SHP77 (cell line): ENCODE measurements around the gene WDR90.

Experiments used
- DNase-seq, 2 experiments: peaks; one replicate each; lab custom pipeline; 2025; lab: John Stamatoyannopoulos, UW

WDR90 gene

GRCh38 chr16:648781-649589, at the start of gene WDR90:
Gene WDR90 (plus strand): TSS chr16:649365. CDS start chr16:649417, 52 bp downstream.
- DNase-seq: peak; percentile 90 to 93

- peak in 1 of 2 experiments; percentile 17 for DNase-seq
These were observed 48.4 kb upstream of the WDR90 start for GRCh38 chr16:600781-601180.

- no peak for DNase-seq
These were observed 45.2 kb upstream of the WDR90 start for GRCh38 chr16:603933-604332.

- DNase-seq: no peak
These were observed 42.4 kb upstream of the WDR90 start for GRCh38 chr16:606656-607307.

GRCh38 chr16:608019-608418, 41.1 kb upstream of the WDR90 start:
- DNase-seq: no peak

- DNase-seq: no peak
These were observed 39.8 kb upstream of the WDR90 start for GRCh38 chr16:609316-609715.

GRCh38 chr16:609984-610383, 39.2 kb upstream of the WDR90 start:
- no peak for DNase-seq

GRCh38 chr16:610513-611381, 38.4 kb upstream of the WDR90 start:
- peak in 1 of 2 experiments; percentile 27 for DNase-seq

GRCh38 chr16:615122-615521, 34.0 kb upstream of the WDR90 start:
- DNase-seq: no peak

- peak in 1 of 2 experiments; percentile 22 for DNase-seq
These were observed 32.2 kb upstream of the WDR90 start for GRCh38 chr16:616733-617586.

GRCh38 chr16:617855-618254, 31.3 kb upstream of the WDR90 start:
- DNase-seq: no peak

GRCh38 chr16:619476-620100, 29.6 kb upstream of the WDR90 start:
- no peak for DNase-seq

- DNase-seq: peak; percentile 71 to 75
These were observed 28.3 kb upstream of the WDR90 start for GRCh38 chr16:620700-621525.

GRCh38 chr16:621526-622105, 27.5 kb upstream of the WDR90 start:
- peak in 1 of 2 experiments; percentile 32 for DNase-seq

- no peak for DNase-seq
These were observed 26.3 kb upstream of the WDR90 start for GRCh38 chr16:622920-623280.

GRCh38 chr16:624526-625070, 24.6 kb upstream of the WDR90 start:
- DNase-seq: no peak

GRCh38 chr16:625117-625976, 23.8 kb upstream of the WDR90 start:
- DNase-seq: no peak

- no peak for DNase-seq
These were observed 23.0 kb upstream of the WDR90 start for GRCh38 chr16:625977-626765.
